Stimulated activated CD8-positive, alpha-beta memory T cell treated with anti-CD3 and anti-CD28 coated beads, Interleukin-7, amount 100 ng/mL, for 48 hours (primary cell): ENCODE results near the gene RNASE8.
A peak's percentile ranks its signal among the peaks of the same experiment; 100 is the strongest.

ENCODE experiments used
- DNase-seq, 2 donors: peaks; one replicate each; pipeline ENCODE4 v3.0.0-alpha.2; 2020; ENCODE audit warnings: low read depth in 1 of 2; ENCODE audit errors: extremely low read depth in 1 of 2

The RNASE8 gene

DNA sequence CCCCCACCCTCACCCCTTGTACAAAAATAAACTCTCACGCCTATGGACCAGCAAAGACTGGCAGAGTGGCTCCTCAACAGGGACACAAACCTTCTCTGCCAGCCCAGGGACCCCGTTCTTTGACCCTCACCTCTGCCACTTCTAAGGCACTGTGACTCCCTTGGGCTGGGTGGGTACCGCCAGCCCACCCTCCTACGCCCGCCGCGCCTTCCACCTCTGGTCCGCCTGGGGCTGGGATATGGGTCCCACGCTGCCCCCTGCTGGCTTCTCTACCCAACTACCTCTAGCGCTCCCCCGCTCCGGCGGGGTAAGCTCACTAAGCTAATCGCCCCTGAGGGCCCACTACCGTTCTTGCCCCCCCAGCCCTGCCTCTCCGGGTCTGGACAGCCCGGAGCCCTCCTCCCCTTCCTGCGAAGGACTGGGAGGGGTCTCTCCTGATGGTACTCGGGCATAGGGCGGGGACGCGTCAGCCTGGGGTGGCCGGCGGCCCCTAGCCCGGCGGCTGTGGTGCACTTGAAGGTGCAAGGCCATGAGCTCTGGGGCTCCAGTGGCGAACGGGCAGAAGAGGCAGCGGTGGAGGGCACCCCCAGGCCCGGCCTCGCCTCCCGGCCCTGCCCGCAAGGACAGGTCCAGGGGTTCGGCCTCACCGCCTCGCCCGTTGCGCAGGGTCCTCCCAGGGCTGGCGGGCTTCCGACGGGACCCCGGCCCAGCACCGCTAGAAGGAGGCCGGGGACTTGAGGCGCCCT, 32.7 kb downstream of the RNASE8 start:
- DNase-seq = no peak

DNA sequence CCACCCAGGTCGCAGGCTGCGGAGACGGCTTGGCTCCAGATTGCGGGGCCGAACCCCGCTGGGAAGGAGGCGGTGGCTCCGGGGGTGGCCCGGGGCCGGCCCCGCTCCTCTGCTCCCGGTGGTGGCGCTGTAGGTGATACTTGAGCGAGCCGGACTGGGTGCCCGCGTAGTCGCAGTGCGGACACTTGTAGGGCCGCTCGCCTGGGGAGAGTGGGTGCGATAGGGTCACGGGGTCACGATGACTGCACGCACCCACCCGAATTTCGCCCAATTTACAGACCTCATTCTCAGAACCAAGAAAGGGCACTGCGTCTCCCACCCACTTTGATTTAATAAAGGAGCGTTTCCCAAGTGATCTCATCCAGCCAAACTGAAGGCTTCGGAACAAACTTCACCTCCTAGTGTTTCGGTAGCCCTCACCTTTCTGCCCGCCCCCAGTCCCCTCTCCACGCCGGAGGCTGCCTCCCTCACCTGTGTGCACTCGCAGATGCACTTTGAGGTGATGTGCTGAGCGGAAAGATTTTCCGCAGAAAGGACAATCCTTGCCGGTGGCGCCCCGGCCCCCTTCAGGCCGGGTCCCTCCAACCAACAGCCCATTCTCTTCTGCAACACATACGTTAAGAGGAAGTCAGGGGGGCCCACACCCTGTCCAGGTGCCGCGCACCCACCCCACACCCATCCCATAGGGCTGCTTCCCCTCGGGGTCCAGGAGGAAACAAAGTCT, 33.5 kb downstream of the RNASE8 start:
- no peak for DNase-seq

DNA sequence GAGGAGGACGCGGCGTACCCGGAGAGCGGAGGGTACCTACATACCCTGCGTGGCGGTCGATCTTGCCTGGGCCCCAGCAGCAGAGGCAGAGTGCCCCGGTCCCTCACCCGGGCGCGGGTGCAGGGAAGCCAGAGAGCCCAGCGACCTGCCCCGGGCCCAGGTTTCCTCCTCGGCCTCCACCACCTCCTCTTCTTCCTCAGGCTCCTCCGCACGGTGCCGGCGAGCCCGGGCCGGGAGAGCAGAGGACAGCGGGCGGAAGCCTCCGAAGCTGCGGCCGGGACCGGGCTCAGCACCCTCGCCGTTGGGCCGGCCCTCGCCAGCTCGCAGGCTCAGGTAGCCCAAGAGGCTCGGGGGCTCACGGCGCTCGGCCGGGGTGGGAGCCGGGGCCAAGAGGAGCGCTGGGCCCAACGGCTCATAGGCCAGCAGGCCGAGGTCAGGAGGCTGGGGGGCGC, 34.2 kb downstream of the RNASE8 start:
- no peak for DNase-seq

DNA sequence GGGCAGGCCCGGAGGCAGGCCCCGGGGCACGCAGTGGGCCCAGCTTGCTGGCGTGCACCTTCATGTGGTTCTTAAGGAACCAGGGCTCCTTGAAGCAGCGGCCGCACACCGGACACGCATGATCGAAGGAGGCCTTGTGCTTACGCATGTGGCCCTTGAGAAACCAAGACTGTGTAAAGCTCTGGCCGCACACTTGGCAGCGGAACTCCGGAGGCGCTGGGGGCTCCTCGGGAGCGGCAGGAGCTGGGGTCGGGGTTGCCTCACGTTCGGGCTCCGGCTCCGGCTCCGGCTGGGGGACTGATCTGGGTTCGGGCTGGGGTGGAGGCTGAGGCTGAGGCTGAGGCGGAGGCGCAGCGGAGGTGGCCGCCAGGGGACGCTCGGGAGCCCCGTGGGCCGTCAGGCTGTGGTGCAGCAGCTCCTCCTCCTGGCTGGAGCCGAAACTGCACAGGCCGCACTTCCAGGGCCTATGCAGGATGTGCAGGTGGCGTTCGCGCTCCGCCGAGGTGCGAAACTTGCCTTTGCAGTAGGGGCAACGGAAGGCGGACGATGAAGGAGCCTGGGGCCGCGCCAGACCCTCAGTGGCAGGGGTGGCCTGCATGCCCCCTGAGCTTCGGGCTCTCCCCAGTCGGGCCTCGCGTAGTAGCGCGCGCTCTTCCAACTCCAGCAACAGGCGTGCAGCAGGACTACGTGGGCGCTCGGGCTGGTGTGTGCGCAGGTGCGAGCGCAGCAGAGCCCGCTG, 34.8 kb downstream of the RNASE8 start:
- peak; percentile 68 to 75 for DNase-seq

DNA sequence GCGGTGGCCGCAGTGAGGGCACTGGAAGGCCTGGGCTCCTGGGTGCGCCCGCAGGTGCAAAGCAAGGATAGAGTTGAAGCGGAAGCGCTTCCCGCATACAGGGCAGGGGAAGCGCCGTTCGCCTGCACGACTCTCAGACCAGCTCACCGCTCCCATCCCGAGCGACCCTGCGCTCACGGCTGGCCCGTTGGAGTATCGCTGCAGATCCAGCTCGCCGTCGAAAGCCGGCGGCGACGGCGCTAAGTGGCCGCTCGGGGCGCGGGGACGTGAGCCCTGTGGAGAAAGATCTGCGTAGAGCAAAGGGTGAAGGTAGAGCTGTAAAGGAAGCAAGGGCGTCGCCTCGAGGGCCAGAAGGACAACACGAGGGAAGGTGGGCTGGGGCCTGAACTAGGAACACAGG, 35.4 kb downstream of the RNASE8 start:
- no peak for DNase-seq

DNA sequence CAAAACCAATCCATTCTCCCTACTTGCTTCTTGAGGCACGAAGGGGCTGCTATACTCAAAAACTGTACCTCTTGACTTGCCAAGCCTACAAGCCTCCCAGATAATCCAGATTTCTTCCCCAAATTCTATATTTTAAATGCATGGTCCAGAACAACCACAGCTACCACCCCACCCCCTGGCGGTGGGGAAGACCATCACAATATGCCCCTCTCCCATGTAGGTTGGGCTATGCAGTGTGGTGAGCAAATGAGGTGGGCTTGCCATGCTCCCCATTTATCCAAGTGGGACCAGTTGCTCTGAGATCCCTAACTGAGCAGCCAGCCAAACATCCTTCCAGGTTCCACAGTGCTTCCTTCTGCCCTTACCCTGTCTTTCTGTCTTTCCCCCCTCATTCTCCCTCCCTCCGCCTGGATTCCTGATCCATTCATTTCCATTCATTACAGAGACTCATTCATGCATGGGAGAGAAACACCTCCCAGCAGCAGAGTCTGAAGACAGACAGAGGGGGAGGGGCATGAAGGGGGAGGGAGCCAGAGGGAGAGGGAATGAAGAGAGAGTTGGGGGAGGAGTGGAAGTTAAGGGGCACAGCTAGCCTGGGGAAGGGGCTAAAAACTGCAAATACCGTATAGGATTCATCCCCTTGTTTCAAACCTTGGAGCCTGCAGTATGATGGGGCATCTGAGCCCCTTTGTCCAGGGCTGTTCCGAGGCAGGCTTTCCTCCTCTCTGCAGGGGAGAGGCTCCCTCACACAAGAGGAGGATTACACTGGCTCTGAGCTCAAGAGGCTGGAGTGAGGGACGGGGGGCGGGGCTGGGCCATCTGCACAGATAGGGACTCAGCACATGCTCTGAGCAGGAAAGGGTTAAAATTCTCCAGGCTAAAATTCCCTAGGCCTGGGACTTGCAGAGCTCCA, 36.4 kb downstream of the RNASE8 start:
- no peak for DNase-seq

DNA sequence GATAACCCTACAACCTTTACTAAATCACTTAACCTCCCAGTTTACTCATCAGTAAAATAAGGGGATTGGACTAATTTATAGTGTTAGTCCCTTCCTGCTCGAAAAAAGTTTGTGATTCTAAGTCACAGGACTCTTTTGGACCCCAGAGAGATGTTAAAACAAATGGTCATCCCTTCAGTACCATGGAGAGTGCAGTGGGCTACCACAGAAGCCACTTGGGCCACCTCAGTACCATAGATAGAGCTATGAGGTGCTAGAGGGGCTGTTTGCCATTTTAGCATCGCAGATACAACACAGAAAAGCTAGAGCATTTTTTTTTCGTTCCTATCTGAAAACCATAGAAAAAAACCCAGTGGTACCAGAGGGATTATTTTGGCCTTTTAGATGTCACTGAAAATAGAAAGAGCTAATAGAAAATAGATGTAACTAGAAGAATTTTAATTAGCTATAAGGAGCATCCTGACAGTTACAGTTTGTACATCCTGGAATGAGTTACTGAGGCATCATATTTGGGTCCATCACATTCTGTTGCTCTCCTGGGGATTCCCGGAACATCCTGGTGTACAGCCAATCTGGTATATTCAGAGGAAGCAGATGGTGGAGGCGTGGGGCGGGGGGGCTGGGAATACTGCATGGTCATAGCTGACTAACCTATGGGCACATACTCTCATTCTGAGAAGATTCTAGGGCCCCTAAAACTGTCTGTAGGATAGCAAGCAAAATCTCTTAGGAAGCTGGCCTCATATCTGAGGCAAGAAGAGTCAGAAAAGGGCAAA, 38.0 kb downstream of the RNASE8 start:
- DNase-seq = no peak

DNA sequence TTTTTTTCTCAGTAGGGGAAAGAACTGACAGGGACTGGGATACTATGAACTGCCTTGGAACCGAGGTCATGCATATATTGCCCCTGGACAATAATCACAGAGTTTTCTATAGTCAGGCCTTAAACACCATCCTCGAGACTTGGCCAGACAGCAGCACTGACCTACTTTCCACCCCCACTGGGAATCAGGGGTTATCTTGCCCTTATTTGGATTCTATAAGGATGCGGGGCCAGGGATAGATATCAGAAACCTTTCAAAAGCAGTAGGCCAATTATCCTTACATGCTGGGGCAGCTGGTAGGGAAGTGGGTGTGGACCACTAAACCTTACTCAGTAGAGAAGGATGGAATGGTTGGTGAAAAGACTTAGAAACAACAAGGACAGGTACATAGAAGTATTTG, 38.8 kb downstream of the RNASE8 start:
- DNase-seq = no peak

DNA sequence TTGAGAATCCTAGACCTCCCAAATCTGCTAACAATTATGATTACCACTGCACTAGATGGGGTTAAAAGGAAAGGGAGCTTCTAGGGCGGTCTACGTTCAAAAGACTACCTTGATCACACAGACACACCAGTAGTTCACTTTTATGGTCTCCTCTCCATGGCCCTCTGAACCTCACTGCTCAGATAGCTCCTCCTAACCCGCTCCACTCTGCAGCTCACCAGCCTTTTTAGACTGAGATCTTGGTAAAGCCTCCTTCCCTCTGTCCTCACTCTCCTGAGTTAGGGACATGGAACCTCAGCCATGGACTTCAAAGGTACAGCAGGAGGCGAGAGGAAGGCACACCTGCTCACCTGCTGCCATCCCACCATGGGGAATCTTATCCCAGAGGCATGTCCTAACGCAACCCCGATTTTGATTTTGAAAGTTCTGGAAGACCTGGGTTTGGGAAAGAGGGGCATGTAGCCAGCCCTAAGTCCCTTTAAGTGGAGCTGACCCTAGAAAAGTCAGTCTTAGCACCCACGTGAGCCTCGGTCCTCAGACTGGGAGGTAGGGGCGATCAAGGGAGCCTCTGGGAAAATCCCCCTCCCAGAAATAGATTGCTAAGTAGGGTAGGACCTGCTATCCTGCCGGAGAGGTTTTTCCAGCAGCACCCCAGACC, 39.5 kb downstream of the RNASE8 start:
- no peak for DNase-seq

DNA sequence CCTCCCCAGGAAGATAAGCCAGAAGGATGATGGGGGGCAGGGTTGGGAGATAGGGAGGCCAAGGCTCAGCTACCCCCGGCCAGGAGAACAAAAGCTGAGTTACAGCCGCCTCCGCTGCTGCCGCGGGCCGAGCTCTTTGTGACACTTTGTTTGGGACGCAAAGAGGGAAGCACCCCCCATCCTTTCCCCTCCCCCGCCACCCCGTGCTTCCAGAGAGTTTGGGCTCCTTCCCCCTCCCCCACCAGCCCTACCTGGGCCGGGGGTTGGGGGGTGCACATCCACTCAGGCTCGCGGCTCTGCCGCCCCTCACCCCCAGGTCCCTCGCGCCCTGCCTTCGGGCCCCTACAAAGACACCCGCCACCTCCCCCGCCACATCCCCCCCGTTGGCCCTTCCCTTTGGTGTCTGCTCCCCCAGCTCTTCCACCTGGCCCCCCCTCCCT, 40.0 kb downstream of the RNASE8 start:
- DNase-seq = no peak

DNA sequence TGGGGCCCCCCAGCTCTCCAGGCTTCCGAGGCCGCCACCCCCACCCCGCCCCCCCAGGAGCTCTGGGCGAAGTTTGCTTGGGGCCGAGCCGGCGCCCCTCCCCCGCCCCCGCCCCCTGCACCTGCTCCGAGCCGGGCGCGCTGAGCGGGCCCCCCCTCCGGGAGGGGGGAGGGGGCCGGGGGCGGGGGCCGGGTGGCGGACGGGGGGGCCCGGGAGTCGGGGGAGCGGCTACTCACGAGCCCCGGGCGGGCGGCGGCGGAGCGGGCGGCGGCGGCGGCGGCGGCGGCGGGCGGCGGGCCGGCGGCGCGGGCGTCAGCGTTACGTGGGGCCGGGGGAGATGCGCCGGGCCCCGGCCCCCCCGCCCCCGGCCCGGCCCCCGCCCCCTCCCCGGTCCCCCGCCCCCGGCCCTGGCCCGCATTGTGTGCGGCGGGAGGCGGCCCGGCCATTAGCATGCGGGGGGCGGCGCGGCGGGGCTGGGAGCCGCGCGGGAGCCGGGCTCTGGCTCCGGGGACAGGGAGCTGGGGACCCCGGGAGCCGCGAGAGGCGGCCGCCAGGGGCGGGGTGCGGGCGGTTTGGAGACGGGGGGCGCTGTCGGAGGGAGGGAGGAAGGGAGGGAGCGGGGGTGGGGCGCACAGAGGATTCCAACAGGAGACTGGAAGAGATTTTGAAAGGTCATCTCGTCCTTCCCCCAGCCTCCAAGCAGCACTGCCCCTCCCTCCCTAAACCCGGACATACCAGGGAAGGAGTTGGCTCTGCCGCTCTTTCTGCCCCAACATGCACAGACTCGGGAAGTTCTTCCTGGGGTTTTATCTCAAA, 40.7 kb downstream of the RNASE8 start, which contains the start of gene ZNF219:
ZNF219 (minus strand) TSS at position 580 of the 816 bp plus-strand sequence. CDS start 5,064 bp downstream, outside the sequence.
- DNase-seq = no peak

DNA sequence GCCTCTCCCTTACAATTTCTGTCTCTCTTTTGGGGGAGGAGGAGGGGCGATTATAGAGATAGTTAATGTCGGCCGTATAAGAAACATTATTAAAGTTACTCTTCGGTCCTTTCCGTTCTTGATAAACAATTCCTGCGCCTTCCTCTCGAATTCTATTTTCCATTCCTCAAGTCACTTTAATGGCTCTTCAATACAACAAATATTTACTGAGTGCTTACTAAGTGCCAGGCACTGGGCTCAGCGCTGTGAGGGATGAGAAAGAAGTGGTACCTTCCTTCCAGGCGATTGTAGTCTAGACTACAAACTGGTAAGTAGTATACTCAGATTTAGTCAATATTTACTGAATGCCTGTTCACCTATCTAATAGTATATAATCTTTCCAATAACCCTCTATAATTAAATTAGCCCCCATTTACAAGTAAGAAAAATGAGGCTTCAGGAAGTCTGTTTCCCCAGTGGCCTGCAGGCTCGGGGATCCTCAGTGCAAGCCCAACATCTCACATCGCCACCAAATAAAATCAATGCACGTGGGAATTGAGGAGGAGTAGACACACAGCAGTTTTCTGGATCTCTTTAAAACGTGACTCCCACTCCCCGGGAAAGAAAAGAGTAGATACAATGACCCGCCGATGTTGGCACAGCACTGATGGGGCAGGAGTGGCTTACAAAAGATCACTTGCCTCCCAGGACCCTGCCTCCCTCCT, 41.4 kb downstream of the RNASE8 start:
- no peak for DNase-seq

DNA sequence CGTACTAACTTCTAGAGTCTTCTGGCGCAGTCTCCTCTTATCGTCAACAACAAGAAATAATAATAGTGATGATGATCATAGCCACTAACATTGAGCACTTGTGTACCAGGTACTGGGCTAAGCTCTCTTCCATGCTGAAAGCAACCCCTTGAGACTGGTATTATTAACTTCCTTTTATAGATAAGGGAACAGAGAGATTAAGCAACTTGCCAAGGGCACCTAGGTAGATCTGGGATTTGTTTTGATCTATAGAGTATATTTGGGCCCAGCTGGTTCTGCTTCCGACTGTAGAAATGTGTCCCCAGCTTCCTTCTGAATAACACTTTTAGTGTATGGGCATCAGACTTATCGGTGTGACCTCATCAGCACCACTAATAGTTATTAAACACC, 42.0 kb downstream of the RNASE8 start:
- no peak for DNase-seq

DNA sequence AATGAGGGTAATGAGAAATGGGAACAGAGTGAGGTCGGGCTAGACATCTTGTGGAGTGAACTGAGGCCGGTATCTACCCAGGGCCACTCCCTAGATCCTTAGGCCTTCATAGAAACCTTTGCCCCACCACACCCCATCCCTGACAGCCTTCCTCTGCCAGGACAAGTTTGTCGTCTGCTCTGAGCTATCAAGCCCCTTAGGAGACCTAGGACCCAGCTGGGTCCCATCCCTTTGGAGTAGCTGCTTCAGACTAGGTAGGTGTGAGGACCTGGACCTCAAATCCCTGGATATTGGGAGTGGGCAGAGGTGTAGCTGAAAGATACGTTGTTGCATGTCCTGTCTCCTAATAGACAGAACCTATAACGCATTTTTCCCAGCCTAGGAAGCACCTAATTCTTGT, 43.3 kb downstream of the RNASE8 start, which contains the start of gene TMEM253:
TMEM253 (plus strand) TSS at position 136 of the 400 bp plus-strand sequence. CDS start 278 bp downstream, outside the sequence.
- no peak for DNase-seq

DNA sequence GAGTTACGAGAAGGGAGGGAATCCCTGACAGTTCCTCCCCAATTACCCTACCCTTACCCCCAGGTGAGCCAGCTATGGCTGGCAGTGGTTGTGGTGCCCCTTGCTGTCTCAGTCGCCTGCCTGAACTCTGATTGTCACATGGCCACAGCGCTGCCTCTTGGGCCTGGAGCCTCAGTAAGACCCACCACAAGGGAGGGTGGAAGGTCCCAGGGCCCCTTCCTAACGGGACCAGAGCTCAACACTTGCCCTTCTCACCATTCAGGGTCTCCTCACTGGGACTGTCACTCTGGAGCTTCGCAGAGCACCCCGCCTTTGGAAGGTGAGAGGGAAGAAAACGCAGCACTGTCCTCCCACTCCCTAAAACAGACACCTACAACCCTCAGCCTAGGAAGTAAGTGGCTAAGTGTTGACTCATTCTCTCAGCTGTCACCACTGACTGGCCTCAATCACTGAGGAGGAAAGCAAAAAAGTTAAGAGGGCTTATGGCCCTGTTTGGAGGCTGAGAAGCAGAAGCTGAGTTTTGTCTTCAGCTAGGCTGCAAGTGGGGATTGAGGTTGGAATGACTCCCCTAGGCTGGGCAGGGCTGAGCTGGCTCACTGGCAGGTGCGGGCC, 44.3 kb downstream of the RNASE8 start:
- no peak for DNase-seq

DNA sequence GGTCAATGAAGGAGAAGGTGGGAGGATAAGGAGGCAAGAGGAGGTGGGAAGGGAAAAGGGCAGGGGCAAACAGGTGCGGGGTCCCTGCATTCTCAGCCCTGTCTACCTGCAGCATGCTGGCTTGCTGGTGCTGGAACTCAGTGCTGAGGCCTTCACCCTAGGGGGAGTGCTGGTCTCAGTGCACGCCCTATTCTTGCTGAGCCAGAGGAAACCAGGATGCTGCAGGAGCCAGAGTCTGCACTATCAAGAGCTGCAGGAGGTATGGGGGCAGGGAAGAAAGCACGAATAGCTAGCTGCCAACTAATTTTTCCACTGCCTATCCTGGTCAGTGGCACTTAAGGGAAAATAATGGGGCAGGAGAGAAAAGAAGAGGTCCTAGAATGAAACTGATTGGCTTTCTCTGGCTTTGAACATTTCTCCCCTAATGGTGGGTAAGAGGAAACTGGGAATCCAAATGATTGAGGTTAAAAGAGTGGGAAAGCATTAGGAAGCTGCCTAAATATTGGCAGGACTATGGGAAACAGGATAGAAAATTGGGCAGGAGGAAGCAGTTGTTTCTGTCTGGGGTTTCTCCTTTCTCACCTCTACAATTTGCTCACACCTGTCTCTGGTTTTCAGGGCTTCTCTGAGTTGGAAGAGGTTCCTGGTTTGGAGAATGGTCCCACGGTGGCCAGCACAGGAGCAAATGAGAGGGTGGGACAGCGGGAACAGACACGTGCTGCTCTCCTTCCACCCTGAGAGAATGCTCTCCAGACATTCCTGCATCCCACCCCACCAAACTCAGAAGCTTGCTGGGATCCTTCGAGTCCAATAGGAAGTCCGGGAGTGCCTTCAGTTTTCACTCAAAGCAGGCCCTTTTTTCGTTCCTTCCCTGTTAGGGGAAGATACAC, 45.1 kb downstream of the RNASE8 start:
- no peak for DNase-seq
